HL-60/S4 (cell line): Measurements from ENCODE around the gene MYH8.

Experiments used
- in situ Hi-C: fragments of 300-500 bp; cut with MboI; formaldehyde crosslinking; loops from 2 replicates; pipeline ENCODE4 v1.14.3; 2022; ENCODE audit warnings: low sequenced_read_pairs

The MYH8 gene

GRCh38 chr17:10421900-10422542, at the start of gene MYH8:
Gene MYH8, minus strand, starts transcription at chr17:10421950. Its CDS starts 1,723 bp downstream, at chr17:10420227.
- in situ Hi-C loops, result no loop called here

- in situ Hi-C loops, result no loop called here
Observed at GRCh38 chr17:10469459-10469858, 47.7 kb upstream of the MYH8 start, which contains the start of gene MYH4. Gene MYH4, minus strand, starts transcription at chr17:10469559. Its CDS starts 2,814 bp downstream, at chr17:10466745.

GRCh38 chr17:10463402-10463801, 41.7 kb upstream of the MYH8 start:
- in situ Hi-C loops, result no loop called here

- in situ Hi-C loops, result no loop called here
Observed at GRCh38 chr17:10460062-10460461, 38.3 kb upstream of the MYH8 start.

GRCh38 chr17:10458701-10459100, 37.0 kb upstream of the MYH8 start:
- in situ Hi-C loops, result no loop called here

DNA sequence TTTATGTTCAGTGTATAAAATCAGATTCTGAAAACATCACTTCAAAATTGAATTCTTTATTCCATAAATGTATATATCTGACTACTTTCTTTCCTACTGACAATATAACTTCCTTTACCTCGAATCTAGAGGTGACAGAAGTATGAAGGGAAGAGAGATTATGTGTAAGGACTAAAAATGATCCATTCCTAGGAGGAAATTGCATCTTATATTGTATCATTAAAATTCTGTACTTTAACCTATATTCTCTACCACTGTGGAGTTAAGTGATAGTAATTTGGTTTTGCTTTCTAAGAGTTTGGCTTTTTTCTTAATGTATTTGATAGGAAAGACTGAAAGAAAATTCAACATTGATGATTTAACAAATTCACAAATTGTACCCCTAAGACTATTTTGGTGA, 36.2 kb upstream of the MYH8 start:
- in situ Hi-C loops, result no loop called here

DNA sequence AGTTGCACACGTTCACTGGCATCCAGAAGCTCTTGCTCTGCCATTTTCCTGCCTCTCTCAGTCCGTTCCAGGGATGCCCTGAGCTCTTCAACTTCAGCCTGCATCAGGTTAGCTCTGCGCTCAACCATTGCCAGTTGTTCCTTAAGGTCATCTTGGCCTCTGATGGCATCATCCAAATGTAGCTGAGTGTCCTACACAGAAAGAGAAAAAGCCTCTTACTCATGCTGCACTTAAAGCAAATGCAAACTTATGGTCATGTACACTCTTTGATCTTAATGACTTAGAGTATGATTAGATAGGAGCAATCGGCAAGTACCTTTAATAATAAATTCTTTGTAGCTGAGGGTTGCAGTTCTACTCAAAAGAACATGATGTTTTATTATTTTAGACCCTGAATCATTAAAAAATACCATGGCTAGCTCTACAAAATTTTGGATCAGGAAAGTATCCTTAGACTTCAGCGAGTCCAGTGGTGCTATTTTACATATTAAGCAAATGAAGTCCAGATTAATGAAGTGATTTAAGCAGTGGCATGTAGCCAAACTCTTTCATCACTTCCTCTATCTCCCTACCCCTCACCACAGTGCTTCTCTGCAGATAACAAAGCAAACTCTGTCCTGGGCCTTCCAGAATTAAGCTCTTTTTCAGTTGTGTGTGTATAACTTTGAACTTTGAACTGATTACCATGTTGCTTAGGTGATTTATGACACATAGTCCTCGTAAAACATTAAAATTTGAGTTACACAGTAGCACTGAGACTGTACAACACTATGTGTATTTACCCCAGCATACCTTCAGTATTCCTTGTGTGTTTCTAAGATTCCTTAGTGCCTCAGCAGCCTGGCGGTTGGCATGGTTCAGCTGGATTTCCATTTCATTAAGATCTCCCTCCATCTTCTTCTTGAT, 25.5 kb upstream of the MYH8 start:
- in situ Hi-C loops, result no loop called here

- in situ Hi-C loops, result no loop called here
Observed at GRCh38 chr17:10439816-10440215, 18.1 kb upstream of the MYH8 start.

DNA sequence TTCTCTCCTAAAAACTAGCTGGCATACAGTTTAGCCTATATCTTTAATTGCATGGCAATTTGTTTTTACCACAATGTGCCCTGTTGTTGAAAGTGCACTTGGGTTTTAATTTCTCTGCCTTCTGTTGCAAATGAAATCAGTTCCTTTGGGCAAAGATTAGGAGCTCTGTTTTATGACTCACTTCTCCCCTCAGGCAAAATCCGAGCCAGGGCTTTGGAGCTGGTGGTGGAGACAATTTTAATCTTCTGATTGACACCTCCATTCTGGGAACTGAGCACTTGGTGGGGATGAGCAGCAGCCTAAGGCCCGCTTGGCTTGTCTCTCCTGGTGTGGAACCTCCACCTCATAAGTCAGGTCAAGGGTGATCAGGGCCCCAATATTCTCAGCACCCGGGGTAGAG, 13.3 kb upstream of the MYH8 start:
- in situ Hi-C loops, result no loop called here

DNA sequence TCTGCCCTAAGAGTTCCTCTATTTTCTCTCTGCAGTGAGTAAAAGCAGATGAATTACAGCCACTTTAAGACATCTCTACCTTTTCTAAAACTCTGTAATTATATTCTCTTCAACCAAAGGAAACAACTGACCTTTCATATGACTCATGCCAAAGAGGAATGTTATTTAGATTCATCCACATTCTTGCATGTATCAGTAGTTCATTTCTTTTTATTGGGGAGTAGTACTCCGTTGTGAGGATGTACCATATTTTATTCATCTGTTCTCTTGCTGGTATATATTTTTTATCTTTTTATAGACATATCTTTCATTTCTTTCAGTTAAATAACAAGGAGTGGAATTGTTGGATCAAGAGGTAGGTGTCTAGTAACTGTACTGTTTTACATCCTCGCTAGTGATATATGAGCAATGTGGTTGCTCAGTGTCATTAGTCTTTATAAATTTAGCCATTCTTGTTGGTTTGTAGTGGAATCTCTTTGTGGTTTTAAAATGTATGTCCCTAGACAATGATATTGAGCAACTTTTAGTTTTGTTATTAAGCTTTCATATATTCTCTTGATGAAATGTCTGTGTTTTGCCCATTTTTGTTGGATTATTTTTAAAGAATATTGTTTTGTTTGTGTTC, 7.8 kb upstream of the MYH8 start:
- in situ Hi-C loops, result no loop called here

- in situ Hi-C loops, result no loop called here
Observed at GRCh38 chr17:10428781-10429180, 7.0 kb upstream of the MYH8 start.

DNA sequence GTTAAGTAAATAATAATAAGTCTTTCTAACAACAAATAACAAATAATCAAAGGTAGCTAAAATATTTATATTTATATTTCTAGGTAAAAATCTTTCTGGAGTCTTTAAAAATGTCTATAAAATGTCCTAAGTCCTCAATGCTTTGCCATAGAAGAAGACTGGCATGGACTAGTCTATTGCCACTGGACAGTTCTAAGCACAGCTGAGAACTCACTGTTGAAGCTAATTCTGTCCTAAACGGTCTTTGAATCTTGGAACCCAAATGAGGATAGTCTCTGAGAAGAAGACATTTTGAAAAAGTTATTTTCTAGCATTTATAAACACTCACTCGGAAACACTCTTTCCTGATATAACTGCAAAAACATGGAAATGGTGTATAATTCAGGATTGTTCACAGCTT, 539 bp downstream of the MYH8 start:
- in situ Hi-C loops, result no loop called here

- in situ Hi-C loops, result no loop called here
Observed at GRCh38 chr17:10420811-10421210, 939 bp downstream of the MYH8 start.

- in situ Hi-C loops, result no loop called here
Observed at GRCh38 chr17:10417431-10417830, 4.3 kb downstream of the MYH8 start.

GRCh38 chr17:10415161-10415560, 6.6 kb downstream of the MYH8 start:
- in situ Hi-C loops, result no loop called here

GRCh38 chr17:10403589-10403988, 18.2 kb downstream of the MYH8 start:
- in situ Hi-C loops, result no loop called here

DNA sequence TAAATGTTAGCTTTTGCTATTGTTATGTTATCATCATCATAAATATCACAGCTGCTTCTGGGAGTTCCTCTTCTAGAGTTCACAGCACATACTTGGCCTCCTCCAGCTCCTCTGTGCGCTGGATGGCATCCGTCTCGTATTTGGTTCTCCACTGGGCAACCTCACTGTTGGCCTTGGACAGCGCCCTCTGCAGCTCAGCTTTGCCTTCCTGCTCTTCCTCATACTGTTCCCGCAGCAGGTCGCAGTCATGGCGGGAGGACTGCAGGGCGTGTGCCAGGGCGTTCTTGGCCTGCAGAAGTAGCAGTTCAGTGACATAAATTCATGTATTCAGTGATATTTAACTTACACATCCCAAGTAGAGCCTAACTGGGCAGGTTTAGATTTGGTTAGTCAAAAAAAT, 23.4 kb downstream of the MYH8 start:
- in situ Hi-C loops, result no loop called here

- in situ Hi-C loops, result no loop called here
Observed at GRCh38 chr17:10396524-10397163, 25.1 kb downstream of the MYH8 start.

GRCh38 chr17:10394201-10394887, 27.4 kb downstream of the MYH8 start:
- in situ Hi-C loops, result no loop called here

DNA sequence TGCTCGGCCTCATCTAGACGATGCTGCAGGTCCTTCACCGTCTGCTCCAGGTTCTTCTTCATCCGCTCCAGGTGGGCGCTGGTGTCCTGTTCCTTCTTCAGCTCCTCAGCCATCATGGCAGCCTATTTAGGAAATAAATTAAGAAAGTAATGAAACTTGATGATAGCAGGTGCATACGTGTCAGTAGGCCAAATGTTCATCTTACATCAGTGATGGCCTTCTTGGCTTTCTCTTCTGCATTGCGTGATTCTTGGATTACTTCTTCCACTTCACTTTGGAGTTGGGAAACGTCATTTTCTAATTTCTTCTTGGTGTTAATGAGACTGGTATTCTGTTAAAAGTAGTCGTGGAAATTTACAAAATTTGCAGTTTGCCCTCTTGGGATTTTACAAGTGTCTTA, 28.9 kb downstream of the MYH8 start:
- in situ Hi-C loops, result no loop called here

DNA sequence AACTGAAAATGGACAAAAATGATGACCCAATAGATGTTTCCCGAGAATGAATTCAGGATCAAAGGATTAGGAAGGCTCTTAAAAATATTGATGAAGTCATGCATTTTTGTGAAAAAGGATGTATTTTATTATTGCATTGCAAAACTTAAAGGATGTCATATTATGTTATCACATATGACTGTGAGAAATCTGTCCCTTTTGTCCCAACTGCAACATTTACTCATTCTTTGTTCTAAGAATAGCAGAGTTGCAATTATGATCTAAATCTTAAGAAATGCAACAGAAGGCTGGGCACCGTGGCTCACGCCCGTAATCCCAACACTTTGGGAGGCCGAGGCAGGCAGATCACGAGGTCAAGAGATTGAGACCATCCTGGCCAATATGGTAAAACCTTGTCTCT, 35.9 kb downstream of the MYH8 start:
- in situ Hi-C loops, result no loop called here
